ENCODE results near the gene UGT2B15.

DNA sequence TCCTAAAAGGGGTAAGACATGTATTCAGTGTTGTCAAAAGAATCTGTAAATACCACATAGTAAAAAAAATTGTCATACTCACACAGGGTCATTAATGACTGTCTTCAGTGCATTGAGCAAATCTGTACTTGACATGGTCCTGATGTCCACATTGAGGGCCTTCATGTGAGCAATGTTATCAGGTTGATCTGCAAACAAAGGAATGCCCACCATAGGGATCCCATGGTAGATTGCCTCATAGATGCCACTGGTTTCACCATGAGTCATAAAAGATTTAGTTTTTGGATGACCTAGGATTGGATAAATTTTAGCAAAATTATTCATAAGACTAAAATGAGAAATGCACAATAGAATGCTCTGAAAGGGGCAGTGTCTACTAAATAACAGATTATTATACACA lies 38.1 kb upstream of the UGT2B15 start:
- TF ChIP-seq RCOR1 (conservative IDR thresholded peaks at IDR 0.05; ENCODE audit: low read depth, low read length), result no peak
- no peak for TF ChIP-seq ETV6 (conservative IDR thresholded peaks at IDR 0.05 in 1 of 2, IDR thresholded peaks at IDR 0.05 in 1 of 2; ENCODE audit: borderline replicate concordance in 1 of 2, low read depth in 1 of 2)
